SJSA1 (cell line): ENCODE measurements around the gene BRD8. TPM values are rescaled to one million over a fixed set of nuclear protein-coding genes. Genes with fewer than 3 reads are reported as not detected.
"Not testable (repeated sequence)": the region's sequence is repeated elsewhere in the genome, so short reads cannot be mapped to it uniquely, and the experiment has no call there.

Experiments
- DNase-seq, 2 experiments: peaks; one replicate each; pipeline ENCODE4 v3.0.0-alpha.2; 2015 to 2020; ENCODE audit warnings: low spot score in 2 of 2, low read depth in 1 of 2
- H3K27ac ChIP-seq: fragments of 250-450 bp; sonication (Bioruptor Pico); 2 replicates; pipeline ENCODE4 v1.5.1; 2020; ENCODE audit warnings: mild to moderate bottlenecking, moderate library complexity
- H3K27me3 ChIP-seq: fragments of 250-450 bp; sonication (Bioruptor Pico); replicated peaks from 2 replicates; pipeline ENCODE4 v1.5.1; 2020; ENCODE audit warnings: mild to moderate bottlenecking, moderate library complexity
- H3K36me3 ChIP-seq: fragments of 250-450 bp; sonication (Bioruptor Pico); 2 replicates; pipeline ENCODE4 v1.5.1; 2020; ENCODE audit warnings: mild to moderate bottlenecking
- H3K4me1 ChIP-seq: fragments of 250-450 bp; sonication (Bioruptor Pico); replicated peaks from 2 replicates; pipeline ENCODE4 v1.6.1; 2021; ENCODE audit warnings: mild to moderate bottlenecking
- H3K4me3 ChIP-seq: fragments of 250-450 bp; sonication (Bioruptor Pico); 2 replicates; pipeline ENCODE4 v1.5.1; 2020; ENCODE audit warnings: mild to moderate bottlenecking
- H3K9me3 ChIP-seq: fragments of 250-450 bp; sonication (Bioruptor Pico); replicated peaks from 2 replicates; pipeline ENCODE4 v1.5.1; 2020; ENCODE audit warnings: mild to moderate bottlenecking
- total RNA-seq: library from RNA; depleted of rRNA; stranded (reverse); fragments of >200 nt; shearing (Covaris generic); gene quantifications from 2 replicates; pipeline ENCODE4 v1.2.3, GENCODE V29; 2014

BRD8 gene
- total RNA-seq, 1 experiment from 2014 or later = 90.0 TPM

- Histone ChIP-seq H3K27me3 (no peaks in the 10 kb centered on the region), H3K9me3 (no peaks in the 10 kb centered on the region), H3K4me1 (peaks cover 10% of the 10 kb centered on the region), H3K4me3 (no peak overlapping the region), H3K36me3 (peaks cover 77% of the 10 kb centered on the region), H3K27ac (no peak overlapping the region)
- DNase-seq = no peak
These were observed 4.4 kb upstream of the BRD8 start for GRCh38 chr5:138182808-138183207.

- H3K9me3 ChIP-seq = no peaks in the 10 kb centered on the region
- DNase-seq = no peak
- H3K4me3 ChIP-seq = no peak overlapping the region
- peaks cover 72% of the 10 kb centered on the region for H3K36me3 ChIP-seq
- H3K27ac ChIP-seq = no peak overlapping the region
- H3K4me1 ChIP-seq = peaks cover 10% of the 10 kb centered on the region
- H3K27me3 ChIP-seq = no peaks in the 10 kb centered on the region
These were observed 2.4 kb upstream of the BRD8 start for GRCh38 chr5:138180841-138181240.

GRCh38 chr5:138180183-138180782, 1.9 kb upstream of the BRD8 start:
- no peak overlapping the region for H3K27ac ChIP-seq
- DNase-seq = peak in 1 of 2 experiments; percentile 67
- H3K4me1 ChIP-seq = peaks cover 10% of the 10 kb centered on the region
- H3K4me3 ChIP-seq = peak overlapping the region; percentile 61
- no peaks in the 10 kb centered on the region for H3K9me3 ChIP-seq
- peaks cover 68% of the 10 kb centered on the region for H3K36me3 ChIP-seq
- no peaks in the 10 kb centered on the region for H3K27me3 ChIP-seq

GRCh38 chr5:138179277-138179857, 937 bp upstream of the BRD8 start:
- Histone ChIP-seq H3K27ac (peak overlapping the region; percentile 99), H3K9me3 (no peaks in the 10 kb centered on the region)

GRCh38 chr5:138177941-138178515, 402 bp downstream of the BRD8 start:
- Histone ChIP-seq H3K27me3 (no peaks in the 10 kb centered on the region), H3K9me3 (no peaks in the 10 kb centered on the region), H3K4me1 (peaks cover 10% of the 10 kb centered on the region), H3K4me3 (peak overlapping the region; percentile 61), H3K36me3 (peaks cover 68% of the 10 kb centered on the region), H3K27ac (peak overlapping the region; percentile 99)
- peak in 1 of 2 experiments; percentile 55 for DNase-seq

More at GRCh38 chr5:138179277-138179857, 937 bp upstream of the BRD8 start:
- no peaks in the 10 kb centered on the region for H3K27me3 ChIP-seq
- H3K36me3 ChIP-seq = peaks cover 68% of the 10 kb centered on the region
- peaks cover 10% of the 10 kb centered on the region for H3K4me1 ChIP-seq
- peak overlapping the region; percentile 61 for H3K4me3 ChIP-seq
- no peak for DNase-seq

- DNase-seq = no peak
These were observed 8.1 kb downstream of the BRD8 start for GRCh38 chr5:138170299-138170698.

GRCh38 chr5:138169124-138169523, 9.3 kb downstream of the BRD8 start:
- Histone ChIP-seq H3K4me1 (no peaks in the 10 kb centered on the region), H3K9me3 (no peaks in the 10 kb centered on the region), H3K4me3 (no peak overlapping the region), H3K27me3 (no peaks in the 10 kb centered on the region), H3K36me3 (peaks cover 98% of the 10 kb centered on the region), H3K27ac (no peak overlapping the region)
- DNase-seq = no peak

More at GRCh38 chr5:138170299-138170698, 8.1 kb downstream of the BRD8 start:
- Histone ChIP-seq H3K36me3 (peaks cover 98% of the 10 kb centered on the region), H3K27me3 (no peaks in the 10 kb centered on the region), H3K9me3 (no peaks in the 10 kb centered on the region), H3K27ac (no peak overlapping the region), H3K4me3 (no peak overlapping the region), H3K4me1 (no peaks in the 10 kb centered on the region)

GRCh38 chr5:138163721-138164120, 14.7 kb downstream of the BRD8 start:
- no peaks in the 10 kb centered on the region for H3K4me1 ChIP-seq
- no peak overlapping the region for H3K27ac ChIP-seq
- no peak for DNase-seq
- H3K9me3 ChIP-seq = no peaks in the 10 kb centered on the region
- no peaks in the 10 kb centered on the region for H3K27me3 ChIP-seq
- no peak overlapping the region for H3K4me3 ChIP-seq
- H3K36me3 ChIP-seq = peaks cover 100% of the 10 kb centered on the region

GRCh38 chr5:138160706-138161105, 17.7 kb downstream of the BRD8 start:
- H3K27ac ChIP-seq = no peak overlapping the region
- H3K4me1 ChIP-seq = no peaks in the 10 kb centered on the region
- no peak overlapping the region for H3K4me3 ChIP-seq
- H3K36me3 ChIP-seq = peaks cover 98% of the 10 kb centered on the region
- H3K9me3 ChIP-seq = no peaks in the 10 kb centered on the region
- no peaks in the 10 kb centered on the region for H3K27me3 ChIP-seq
- no peak for DNase-seq

- Histone ChIP-seq H3K27me3 (no peaks in the 10 kb centered on the region), H3K36me3 (peaks cover 90% of the 10 kb centered on the region)
These were observed 18.8 kb downstream of the BRD8 start for GRCh38 chr5:138159666-138160065.

GRCh38 chr5:138157626-138158025, 20.8 kb downstream of the BRD8 start:
- H3K4me3 ChIP-seq = no peak overlapping the region
- H3K36me3 ChIP-seq = peaks cover 69% of the 10 kb centered on the region
- no peak overlapping the region for H3K27ac ChIP-seq
- no peak for DNase-seq
- no peaks in the 10 kb centered on the region; the same call in 1 of the 2 replicates for H3K9me3 ChIP-seq
- no peaks in the 10 kb centered on the region; the same call in 1 of the 2 replicates for H3K27me3 ChIP-seq
- H3K4me1 ChIP-seq = no peaks in the 10 kb centered on the region

More at GRCh38 chr5:138159666-138160065, 18.8 kb downstream of the BRD8 start:
- no peak for DNase-seq
- no peaks in the 10 kb centered on the region for H3K4me1 ChIP-seq
- no peaks in the 10 kb centered on the region for H3K9me3 ChIP-seq
- no peak overlapping the region for H3K4me3 ChIP-seq
- H3K27ac ChIP-seq = no peak overlapping the region

GRCh38 chr5:138155977-138156376, 22.5 kb downstream of the BRD8 start:
- not testable (repeated sequence) for H3K4me1 ChIP-seq

GRCh38 chr5:138149530-138149929, 28.9 kb downstream of the BRD8 start:
- Histone ChIP-seq H3K4me1 (peaks cover 13% of the 10 kb centered on the region; the same call in 1 of the 2 replicates), H3K4me3 (no peak overlapping the region), H3K27me3 (no peaks in the 10 kb centered on the region; the same call in 1 of the 2 replicates), H3K27ac (no peak overlapping the region), H3K9me3 (no peaks in the 10 kb centered on the region; the same call in 1 of the 2 replicates), H3K36me3 (no peaks in the 10 kb centered on the region)
- DNase-seq = no peak

More at GRCh38 chr5:138155977-138156376, 22.5 kb downstream of the BRD8 start:
- H3K27me3 ChIP-seq, H3K9me3 ChIP-seq, H3K27ac ChIP-seq, H3K4me3 ChIP-seq, DNase-seq: not testable (repeated sequence)
- H3K36me3 ChIP-seq = peaks cover 53% of the 10 kb centered on the region

GRCh38 chr5:138148811-138149210, 29.6 kb downstream of the BRD8 start:
- Histone ChIP-seq H3K36me3 (no peaks in the 10 kb centered on the region), H3K4me3 (no peak overlapping the region), H3K27me3 (no peaks in the 10 kb centered on the region; the same call in 1 of the 2 replicates), H3K4me1 (peaks cover 13% of the 10 kb centered on the region; the same call in 1 of the 2 replicates), H3K27ac (no peak overlapping the region), H3K9me3 (no peaks in the 10 kb centered on the region)
- peak; percentile 20 to 65 for DNase-seq
